Activated T-helper 2 cell treated with anti-CD3 and anti-CD28 coated beads, Interferon-gamma antibody, Interleukin-2, Interleukin-4, amounts not matched to agents 10 μg/mL and 5 μg/mL and 100 μg/mL, durations not matched to agents 14 hours and 24 hours and 36 hours (primary cell): ENCODE measurements around the gene MCC. TPM values are rescaled to one million over a fixed set of nuclear protein-coding genes. Genes with fewer than 3 reads are reported as not detected.
A peak's percentile ranks its signal among the peaks of the same experiment; 100 is the strongest.

Source experiments
- DNase-seq: peaks from one replicate; pipeline ENCODE4 v3.0.0; 2021; ENCODE audit warnings: low spot score
- H3K27ac Mint-ChIP-seq: one replicate; pipeline ENCODE4 v1.8.0; 2021; ENCODE audit warnings: mixed read lengths
- H3K27me3 Mint-ChIP-seq: one replicate; pipeline ENCODE4 v1.8.0; 2021; ENCODE audit warnings: low read depth, mixed read lengths
- H3K36me3 Mint-ChIP-seq: one replicate; pipeline ENCODE4 v1.8.0; 2021; ENCODE audit warnings: low read depth, mixed read lengths
- H3K4me1 Mint-ChIP-seq: one replicate; pipeline ENCODE4 v1.8.0; 2021; ENCODE audit warnings: low read depth, mixed read lengths
- H3K4me3 Mint-ChIP-seq: one replicate; pipeline ENCODE4 v1.8.0; 2021; ENCODE audit warnings: low read depth, mild to moderate bottlenecking, moderate library complexity, mixed read lengths
- H3K9me3 Mint-ChIP-seq: one replicate; pipeline ENCODE4 v1.8.0; 2021; ENCODE audit warnings: mixed read lengths
- intact Hi-C: fragments of 100-400 bp; cut with micrococcal nuclease; formaldehyde crosslinking; loops from one replicate; pipeline ENCODE4 v1.15.1; 2023
- total RNA-seq: library from RNA; stranded (reverse); gene quantifications from 2 replicates; pipeline ENCODE4 v1.2.3, GENCODE V29; 2022

The MCC gene
- total RNA-seq, 1 donor from 2014 or later, result 2.1 TPM

DNA sequence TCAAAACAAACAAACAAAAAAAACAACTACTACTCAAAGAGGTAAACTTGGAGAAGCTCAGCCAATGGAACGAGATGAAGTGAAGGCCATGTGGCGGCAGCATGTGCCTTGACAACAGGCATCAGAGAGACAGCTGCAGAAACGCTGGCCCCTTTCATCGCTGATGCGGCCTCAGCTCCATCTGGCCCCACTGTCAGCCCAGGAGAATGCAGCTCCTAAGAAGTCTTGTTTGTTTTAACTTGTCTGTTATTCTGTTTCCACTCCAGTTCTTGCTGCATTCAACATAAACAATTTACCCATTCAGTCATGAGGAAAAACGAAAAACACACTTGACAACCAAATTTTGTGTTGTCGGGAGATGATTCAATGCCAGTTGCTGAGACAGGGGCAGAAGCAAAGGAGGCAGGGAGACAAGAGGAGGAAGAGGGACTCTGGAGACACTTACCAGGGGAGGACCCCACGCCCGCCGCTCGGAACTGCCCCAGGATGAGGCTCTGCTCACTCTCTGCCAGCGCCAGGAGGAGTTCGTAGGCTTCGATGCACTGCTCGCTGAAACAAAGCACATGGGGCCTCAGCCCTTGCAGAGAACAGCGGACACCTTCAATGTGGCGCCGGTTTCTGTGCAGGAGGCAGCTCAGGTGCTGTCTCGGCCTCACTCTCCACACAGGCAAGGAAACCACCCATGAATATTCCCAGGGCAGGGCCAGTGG lies 420.5 kb downstream of the MCC start:
- peaks cover 19% of the 10 kb centered on the region for H3K4me1 Mint-ChIP-seq
- intact Hi-C loops, result no loop called here
- H3K36me3 Mint-ChIP-seq, result peaks cover 7% of the 10 kb centered on the region
- no peak for DNase-seq
- peaks cover 2% of the 10 kb centered on the region for H3K27me3 Mint-ChIP-seq
- no peaks in the 10 kb centered on the region for H3K9me3 Mint-ChIP-seq
- no peak overlapping the region for H3K4me3 Mint-ChIP-seq
- H3K27ac Mint-ChIP-seq, result no peak overlapping the region

DNA sequence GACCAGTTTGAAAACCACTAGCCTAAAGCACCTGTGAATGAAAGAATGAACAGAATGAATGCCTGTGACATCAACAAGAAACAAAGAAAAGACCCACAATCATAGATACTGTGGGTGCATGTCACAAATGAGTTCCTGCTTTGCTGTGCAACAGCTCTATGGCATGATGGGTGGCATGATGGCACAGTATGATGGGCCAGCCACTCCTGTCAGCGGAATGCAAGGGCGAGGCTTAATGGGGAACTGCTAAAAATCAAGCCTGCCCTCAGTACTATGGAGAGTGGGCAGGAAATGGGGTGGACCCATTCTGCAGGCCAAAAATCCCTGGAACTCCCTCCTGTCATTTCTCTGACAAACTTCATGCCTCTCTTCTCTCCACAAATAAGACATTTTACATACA lies 422.6 kb downstream of the MCC start:
- DNase-seq, result no peak
- peaks cover 38% of the 10 kb centered on the region for H3K4me1 Mint-ChIP-seq

DNA sequence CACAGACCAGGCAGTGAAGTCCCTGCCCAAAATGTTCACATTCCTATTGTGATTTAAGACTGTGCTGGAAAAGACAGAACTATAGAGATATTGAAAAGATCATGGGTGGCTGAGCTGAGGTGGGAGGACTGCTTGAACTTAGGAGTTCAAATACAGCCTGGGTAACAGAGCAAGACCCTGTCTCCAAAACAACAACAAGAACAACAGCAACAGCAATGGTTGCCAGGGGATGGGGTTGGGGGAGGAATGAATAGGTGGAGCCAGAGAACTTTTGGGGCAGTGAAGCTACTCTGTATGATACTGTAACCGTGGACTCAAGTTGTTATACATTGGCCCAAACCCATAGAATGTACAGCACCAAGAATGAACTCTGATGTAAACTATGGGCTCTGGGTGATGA lies 423.4 kb downstream of the MCC start:
- intact Hi-C loops, result no loop called here
- H3K4me1 Mint-ChIP-seq, result peaks cover 38% of the 10 kb centered on the region
- H3K4me3 Mint-ChIP-seq, result no peak overlapping the region
- DNase-seq, result no peak
- H3K36me3 Mint-ChIP-seq, result peaks cover 7% of the 10 kb centered on the region
- peaks cover 2% of the 10 kb centered on the region for H3K27me3 Mint-ChIP-seq
- no peak overlapping the region for H3K27ac Mint-ChIP-seq
- H3K9me3 Mint-ChIP-seq, result no peaks in the 10 kb centered on the region

More for the DNA sequence above, 422.6 kb downstream of the MCC start:
- intact Hi-C loops, result no loop called here
- Mint-ChIP-seq H3K27me3 (peaks cover 2% of the 10 kb centered on the region), H3K4me3 (no peak overlapping the region), H3K27ac (no peak overlapping the region), H3K9me3 (no peaks in the 10 kb centered on the region), H3K36me3 (peaks cover 7% of the 10 kb centered on the region)

DNA sequence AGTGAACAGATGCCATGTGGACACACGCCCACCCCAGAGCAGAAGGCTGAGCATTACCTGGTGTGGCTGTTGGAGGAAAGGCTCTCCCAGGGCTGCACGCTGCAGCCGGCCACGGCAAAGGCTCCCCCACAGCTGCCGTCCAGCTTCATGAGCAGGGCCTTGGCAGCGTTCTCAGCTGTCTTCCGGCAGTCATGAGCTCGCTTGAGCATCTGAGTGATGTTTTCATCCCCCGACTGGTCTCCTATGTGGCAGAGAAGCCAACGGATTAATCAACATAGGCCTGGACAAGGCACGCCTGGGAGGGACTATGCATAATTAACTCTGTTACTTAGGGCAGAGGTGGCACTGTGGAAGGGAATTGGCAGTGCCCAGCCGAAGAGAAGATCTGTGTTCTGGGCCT lies 424.3 kb downstream of the MCC start:
- Mint-ChIP-seq H3K36me3 (peaks cover 7% of the 10 kb centered on the region), H3K4me1 (peaks cover 40% of the 10 kb centered on the region), H3K9me3 (no peaks in the 10 kb centered on the region), H3K27me3 (peaks cover 2% of the 10 kb centered on the region), H3K27ac (no peak overlapping the region), H3K4me3 (no peak overlapping the region)
- DNase-seq, result no peak
- intact Hi-C loops, result loop anchor here (2.0 kb wide), 1 partner anchor 43 kb away; no protein-coding TSS in a partner anchor

DNA sequence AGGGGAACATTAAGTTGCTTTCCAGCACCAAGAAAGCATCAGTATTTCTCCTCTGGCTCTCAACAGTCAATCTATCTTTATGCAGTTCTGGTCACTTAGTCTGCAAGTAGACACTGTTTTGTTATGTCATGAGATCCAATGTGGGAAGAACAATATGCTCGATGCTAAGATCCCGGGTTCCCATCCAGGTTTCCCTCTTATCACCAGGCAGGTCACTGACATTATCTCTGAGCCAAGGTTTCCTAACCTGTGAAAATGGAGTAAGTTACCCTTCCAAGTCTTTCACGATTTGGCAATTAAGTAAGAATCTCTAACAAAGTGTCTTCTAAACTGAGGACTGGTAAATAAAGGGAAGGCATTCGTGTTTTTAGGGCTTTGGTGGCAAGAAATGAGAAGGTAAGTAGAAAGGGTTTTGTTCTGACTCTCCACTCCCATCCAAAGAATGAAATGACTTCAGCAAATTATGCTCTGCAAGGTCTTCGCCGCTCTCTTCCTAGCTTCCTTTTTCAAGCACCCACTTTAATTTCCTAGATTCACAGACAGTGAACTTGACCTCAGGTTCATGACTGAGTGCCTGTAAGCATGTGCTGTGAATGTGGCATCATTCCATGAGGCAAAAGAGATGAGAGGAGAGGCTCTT lies 425.3 kb downstream of the MCC start:
- H3K4me3 Mint-ChIP-seq, result no peak overlapping the region
- no peaks in the 10 kb centered on the region for H3K9me3 Mint-ChIP-seq
- H3K4me1 Mint-ChIP-seq, result peaks cover 42% of the 10 kb centered on the region
- peaks cover 2% of the 10 kb centered on the region for H3K27me3 Mint-ChIP-seq
- H3K27ac Mint-ChIP-seq, result peak overlapping the region; percentile 18
- no peak for DNase-seq
- intact Hi-C loops, result loop anchor here (2.0 kb wide), 1 partner anchor 42 kb away; no protein-coding TSS in a partner anchor
- peaks cover 7% of the 10 kb centered on the region for H3K36me3 Mint-ChIP-seq

DNA sequence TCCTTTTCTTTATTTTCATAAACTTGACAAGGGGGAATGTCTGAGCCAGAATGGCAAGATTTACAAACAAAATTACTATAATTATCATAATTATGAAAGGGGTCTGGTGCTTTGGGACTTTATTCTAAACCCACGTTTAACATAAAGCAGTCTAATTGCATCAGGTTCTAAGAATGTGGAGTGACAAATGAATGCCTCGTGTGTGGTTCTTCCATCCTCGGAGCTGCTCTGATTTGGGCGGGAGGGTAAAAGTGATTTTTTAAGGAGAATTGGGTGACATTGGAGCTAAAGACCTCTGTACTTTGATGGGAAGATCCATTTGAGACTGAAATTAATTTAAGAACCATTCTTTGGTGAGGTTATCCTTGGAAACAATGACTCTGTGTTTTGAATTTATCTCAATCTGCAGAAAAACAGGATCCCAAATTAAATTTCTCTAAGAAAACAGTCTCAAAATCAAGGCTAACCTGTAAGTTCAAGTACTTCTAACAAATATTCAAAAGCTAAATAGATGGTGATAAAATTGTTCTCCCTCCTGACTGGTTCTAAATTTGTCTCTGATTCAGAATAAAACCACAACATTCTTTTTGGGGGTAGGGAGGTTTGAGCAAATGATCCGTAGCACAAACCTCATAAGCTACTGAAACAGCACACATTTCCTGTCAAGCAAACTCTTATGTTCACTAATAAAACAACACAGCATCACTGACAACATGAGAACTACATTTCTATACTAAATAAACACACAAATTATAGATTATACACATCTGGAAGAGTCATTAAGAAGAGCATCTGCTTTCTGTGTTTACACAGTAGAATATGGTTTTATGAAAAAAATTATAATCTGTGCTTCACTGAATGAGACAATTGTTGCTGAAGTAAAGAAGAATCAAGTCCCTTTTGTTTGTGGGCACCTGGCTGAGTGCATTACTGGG lies 426.1 kb downstream of the MCC start:
- H3K27me3 Mint-ChIP-seq, result peaks cover 3% of the 10 kb centered on the region
- H3K4me3 Mint-ChIP-seq, result peak overlapping the region; percentile 28
- H3K4me1 Mint-ChIP-seq, result peaks cover 42% of the 10 kb centered on the region
- peaks cover 7% of the 10 kb centered on the region for H3K36me3 Mint-ChIP-seq
- intact Hi-C loops, result loop anchor here (2.0 kb wide), 1 partner anchor 41 kb away; no protein-coding TSS in a partner anchor
- H3K9me3 Mint-ChIP-seq, result no peaks in the 10 kb centered on the region
- no peak for DNase-seq
- peak overlapping the region; percentile 47 for H3K27ac Mint-ChIP-seq

DNA sequence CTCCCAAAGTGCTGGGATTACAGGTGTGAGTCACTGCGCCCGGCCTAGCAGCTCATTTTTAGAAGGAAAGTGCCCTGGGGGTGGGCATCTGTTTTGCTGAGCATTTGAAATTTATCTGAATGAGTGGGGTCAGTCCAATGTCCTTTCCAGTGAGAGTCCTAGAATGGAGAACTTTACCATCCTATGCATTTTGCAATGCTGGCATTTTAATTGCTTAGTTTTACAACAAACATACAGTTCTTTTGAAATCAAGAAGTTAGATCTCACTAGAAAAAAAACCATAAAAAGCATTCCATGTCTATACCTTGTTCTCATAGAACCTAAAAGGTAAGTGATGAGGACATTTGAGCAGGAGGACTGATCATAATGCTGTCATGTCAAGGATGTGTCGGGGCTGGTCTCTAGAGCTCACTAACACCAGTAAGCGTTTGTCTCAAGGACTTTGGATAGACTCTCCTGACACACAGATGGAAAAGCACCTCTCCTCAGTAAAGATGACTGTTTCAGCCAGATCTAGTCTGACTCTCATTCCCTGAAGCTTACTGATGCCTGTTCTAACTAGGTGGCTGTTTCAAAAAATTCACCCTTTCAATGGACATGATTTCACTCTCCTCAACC lies 427.7 kb downstream of the MCC start:
- no peak overlapping the region for H3K27ac Mint-ChIP-seq
- H3K36me3 Mint-ChIP-seq, result peaks cover 7% of the 10 kb centered on the region
- H3K9me3 Mint-ChIP-seq, result no peaks in the 10 kb centered on the region
- peaks cover 40% of the 10 kb centered on the region for H3K4me1 Mint-ChIP-seq
- no peak overlapping the region for H3K4me3 Mint-ChIP-seq
- peaks cover 3% of the 10 kb centered on the region for H3K27me3 Mint-ChIP-seq
- no peak for DNase-seq
- intact Hi-C loops, result no loop called here

DNA sequence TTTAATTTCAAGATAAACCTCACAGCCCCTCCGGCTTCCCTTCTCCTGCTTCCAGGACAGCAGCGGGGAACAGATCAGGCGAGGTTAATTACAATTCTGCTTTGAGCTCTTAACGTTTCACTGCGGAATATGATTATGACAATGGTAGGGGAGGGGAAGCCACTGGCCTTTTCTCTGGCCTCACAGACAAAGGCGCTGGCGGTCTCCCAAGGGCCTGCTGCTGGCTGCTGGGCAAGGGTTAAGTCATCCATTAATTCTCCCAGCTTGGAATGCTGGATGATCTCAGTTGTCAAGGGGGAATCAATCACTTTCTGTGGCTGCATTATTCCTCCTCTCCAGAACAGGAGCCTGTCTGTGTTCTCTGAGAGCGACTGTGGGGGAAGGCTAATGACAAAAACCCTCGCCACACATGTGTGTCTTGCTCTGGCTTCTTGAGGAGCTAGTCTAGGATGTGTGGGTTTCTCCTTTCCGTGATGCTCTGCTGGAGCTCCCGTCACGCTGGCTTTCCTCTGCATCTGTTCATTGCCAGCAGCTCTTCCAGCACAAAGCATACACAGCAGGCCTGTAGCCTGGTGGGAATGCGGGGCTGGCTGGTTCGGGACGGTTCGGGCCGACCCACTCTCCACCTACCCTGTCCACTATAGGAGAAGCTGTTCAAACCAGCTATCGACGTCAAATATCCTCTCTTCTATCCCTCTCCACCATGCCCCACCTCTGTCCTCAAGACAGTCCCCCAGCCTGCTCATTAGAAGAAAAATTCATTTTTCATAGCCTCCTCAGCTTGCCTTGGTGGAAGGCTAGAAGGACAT lies 428.8 kb downstream of the MCC start:
- no peak for DNase-seq
- no peak overlapping the region for H3K27ac Mint-ChIP-seq
- H3K36me3 Mint-ChIP-seq, result peaks cover 7% of the 10 kb centered on the region
- intact Hi-C loops, result no loop called here
- peaks cover 37% of the 10 kb centered on the region for H3K4me1 Mint-ChIP-seq
- H3K9me3 Mint-ChIP-seq, result no peaks in the 10 kb centered on the region
- H3K4me3 Mint-ChIP-seq, result no peak overlapping the region
- H3K27me3 Mint-ChIP-seq, result peaks cover 3% of the 10 kb centered on the region

DNA sequence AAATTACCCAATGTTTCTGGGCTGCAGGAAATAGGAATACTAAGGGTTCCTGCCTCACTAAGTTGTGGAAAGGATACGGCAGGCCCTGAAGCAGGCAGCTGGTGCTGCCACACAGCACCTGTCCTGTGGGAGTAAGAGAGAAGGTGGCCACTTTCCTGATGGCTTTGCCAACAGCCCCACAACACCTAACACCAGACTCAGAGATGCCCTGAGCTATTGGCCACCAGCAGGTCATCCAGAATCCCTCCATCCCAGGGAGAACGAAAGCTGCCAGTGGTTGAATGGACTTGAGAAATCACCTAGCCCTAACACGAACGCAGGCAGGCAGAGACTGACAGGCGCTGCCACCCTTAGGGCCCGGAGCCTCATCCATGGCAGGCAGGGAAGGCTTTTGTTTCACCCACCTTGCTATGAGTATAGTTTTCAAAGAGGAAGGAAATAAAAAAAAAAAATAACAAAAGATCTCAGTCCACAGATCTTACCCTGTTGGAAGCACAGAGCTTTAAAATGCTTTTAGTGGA lies 429.5 kb downstream of the MCC start:
- Mint-ChIP-seq H3K27ac (no peak overlapping the region), H3K9me3 (no peaks in the 10 kb centered on the region), H3K36me3 (peaks cover 6% of the 10 kb centered on the region), H3K27me3 (peaks cover 2% of the 10 kb centered on the region), H3K4me3 (no peak overlapping the region), H3K4me1 (peaks cover 33% of the 10 kb centered on the region)
- no peak for DNase-seq
- intact Hi-C loops, result no loop called here

DNA sequence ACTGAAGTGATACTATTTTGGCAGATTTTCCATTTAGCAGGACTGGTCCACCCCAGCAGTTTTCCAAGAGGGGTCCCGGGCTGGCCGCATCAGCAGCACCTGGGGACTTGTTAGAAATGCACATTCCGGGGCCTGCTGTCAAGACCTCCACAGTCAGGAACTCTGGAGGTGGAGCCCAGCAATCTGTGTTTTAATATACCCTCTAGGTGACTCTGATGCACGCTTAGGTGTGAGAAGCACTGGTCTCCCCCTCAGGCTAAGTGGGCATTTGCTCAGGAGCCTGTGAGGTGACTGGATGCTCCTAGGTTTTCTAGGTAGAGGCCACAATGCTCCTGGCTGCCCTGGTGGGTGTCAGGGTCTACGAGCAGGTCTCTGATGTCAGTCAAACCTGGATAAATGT lies 430.0 kb downstream of the MCC start:
- no peaks in the 10 kb centered on the region for H3K9me3 Mint-ChIP-seq
- DNase-seq, result no peak
- H3K27ac Mint-ChIP-seq, result no peak overlapping the region
- peaks cover 28% of the 10 kb centered on the region for H3K4me1 Mint-ChIP-seq
- intact Hi-C loops, result no loop called here
- H3K4me3 Mint-ChIP-seq, result no peak overlapping the region
- peaks cover 2% of the 10 kb centered on the region for H3K27me3 Mint-ChIP-seq
- H3K36me3 Mint-ChIP-seq, result peaks cover 2% of the 10 kb centered on the region

DNA sequence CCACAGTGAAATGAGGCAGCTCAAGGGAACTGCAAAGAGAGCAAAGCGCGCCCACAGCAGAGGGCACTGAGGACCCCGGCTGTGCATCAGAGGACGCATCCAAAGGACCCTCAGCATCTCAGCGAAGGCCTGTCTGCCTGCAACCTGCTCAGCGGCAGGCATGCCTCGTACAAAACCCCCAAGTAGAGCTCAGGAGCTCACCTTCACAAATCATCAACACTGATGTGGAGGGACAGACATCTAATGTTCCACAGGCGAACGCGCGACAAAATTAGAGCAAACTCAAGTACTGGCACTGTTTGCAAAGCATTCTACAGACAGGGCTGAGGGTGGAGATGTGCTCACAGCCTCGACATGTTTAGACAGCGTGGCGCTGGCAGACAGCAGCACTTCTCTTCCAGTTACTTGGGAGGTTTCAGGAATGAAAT lies 430.7 kb downstream of the MCC start:
- Mint-ChIP-seq H3K36me3 (no peaks in the 10 kb centered on the region), H3K4me1 (peaks cover 21% of the 10 kb centered on the region)
- intact Hi-C loops, result no loop called here

More for the DNA sequence above, 430.7 kb downstream of the MCC start:
- no peaks in the 10 kb centered on the region for H3K9me3 Mint-ChIP-seq
- no peak for DNase-seq
- no peak overlapping the region for H3K27ac Mint-ChIP-seq
- H3K27me3 Mint-ChIP-seq, result peaks cover 2% of the 10 kb centered on the region
- H3K4me3 Mint-ChIP-seq, result no peak overlapping the region
